HG03460 (cell line): ENCODE measurements around the gene TSHZ3.

Experiments
- ATAC-seq: cut with Tn5 transposase; IDR thresholded peaks from one replicate; pipeline ENCODE4 v1.9.1; 2021; ENCODE audit not compliant: unreplicated experiment

The TSHZ3 gene

DNA sequence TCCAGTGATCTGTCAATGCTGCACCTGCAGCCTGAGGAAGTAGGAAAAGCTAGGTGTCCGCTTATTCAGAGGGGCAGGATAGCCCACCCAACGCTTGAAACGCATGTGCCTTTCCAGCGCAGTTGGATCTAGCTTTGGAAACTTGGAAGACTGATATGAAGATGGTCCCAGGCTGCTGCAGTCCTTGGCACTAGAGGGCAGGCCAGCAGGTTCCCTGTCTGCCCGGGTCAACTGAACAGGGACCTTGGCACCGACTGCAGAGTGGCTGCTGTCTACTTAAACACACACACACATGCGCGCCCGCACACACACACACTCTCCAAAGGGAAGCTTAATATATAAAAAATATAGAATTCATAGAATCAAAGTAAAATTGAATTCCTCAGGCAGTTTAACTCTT lies 100.0 kb downstream of the TSHZ3 start:
- no peak for ATAC-seq

- no peak for ATAC-seq
These were observed 113.4 kb downstream of the TSHZ3 start for GRCh38 chr19:31235806-31236205.

- no peak for ATAC-seq
These were observed 115.9 kb downstream of the TSHZ3 start for GRCh38 chr19:31233295-31233800.

DNA sequence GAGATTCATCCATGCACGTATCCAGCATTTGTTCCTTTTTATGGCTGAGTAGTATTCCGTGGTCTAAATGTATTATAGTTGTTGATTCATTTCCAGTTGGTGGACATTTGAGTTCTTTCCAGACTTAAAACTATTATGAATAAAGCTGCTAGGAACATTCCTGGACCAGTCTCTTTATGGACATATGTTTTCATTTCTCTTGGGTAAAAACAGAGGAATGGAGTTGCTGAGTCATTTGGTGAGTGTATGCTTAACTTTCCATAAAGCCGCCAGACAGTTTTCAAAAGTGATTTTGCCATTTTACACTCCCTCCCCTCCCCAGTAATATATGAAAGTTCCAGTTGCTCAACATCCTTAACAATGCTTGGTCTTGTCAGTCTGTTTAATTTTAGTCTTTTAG lies 116.4 kb downstream of the TSHZ3 start:
- ATAC-seq = no peak

DNA sequence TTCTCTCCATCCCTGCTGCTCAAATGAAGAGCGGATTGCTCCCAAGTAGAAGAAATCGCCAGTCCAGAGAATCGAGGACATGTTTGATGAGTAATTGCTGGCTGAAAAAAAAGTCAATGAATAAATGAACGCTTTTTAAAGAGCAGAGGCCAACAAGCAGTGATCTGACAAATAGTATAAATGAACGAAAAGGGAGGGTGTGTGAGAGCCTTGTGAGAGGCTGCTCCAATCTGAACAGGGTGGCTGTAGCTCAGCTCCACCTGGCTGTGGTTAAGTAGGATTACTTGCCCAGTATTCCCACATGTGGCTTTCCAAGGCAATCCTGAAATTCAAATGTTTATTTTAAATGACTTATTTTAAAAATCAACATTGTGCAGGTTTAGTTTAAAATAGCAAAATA lies 117.1 kb downstream of the TSHZ3 start:
- no peak for ATAC-seq

DNA sequence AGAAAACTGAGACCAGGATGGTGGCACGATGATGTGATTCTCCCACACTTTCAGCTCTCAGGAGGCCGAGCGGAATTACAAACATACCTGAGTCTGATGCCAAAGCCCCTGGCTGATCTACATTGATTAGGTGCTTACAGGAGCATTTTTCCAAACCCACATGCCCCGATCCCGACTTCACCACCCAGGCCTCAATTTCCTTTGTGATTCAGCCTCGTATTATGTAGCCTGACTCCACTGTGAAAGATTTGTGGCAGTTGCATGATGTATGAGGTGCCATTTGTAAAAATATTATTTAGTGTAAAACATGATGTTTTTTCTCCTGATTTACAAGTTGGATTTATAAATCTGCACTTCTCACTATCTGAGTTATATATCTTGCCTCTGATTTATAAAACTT lies 118.0 kb downstream of the TSHZ3 start:
- no peak for ATAC-seq

GRCh38 chr19:31226151-31226935 lies 122.9 kb downstream of the TSHZ3 start:
- ATAC-seq = no peak
